GM23338 (cell line): ENCODE measurements around the gene ZNF101.

Experiments used
- CREB1 ChIP-seq: fragments of 250-450 bp; sonication (Bioruptor Pico); IDR thresholded peaks from 2 replicates; pipeline ENCODE4 v1.5.0; 2020; ENCODE audit warnings: low read depth, mild to moderate bottlenecking, moderate library complexity
- EZH2 ChIP-seq: fragments of 200-600 bp; sonication (generic); IDR thresholded peaks from one replicate; pipeline ENCODE4 v1.8.0; 2017; ENCODE audit warnings: antibody characterized with exemption, mild to moderate bottlenecking, low read depth; ENCODE audit not compliant: unreplicated experiment
- EZH2phosphoT487 ChIP-seq: fragments of 200-600 bp; sonication (generic); IDR thresholded peaks from one replicate; pipeline ENCODE4 v1.8.1; 2018; ENCODE audit warnings: antibody characterized with exemption; ENCODE audit not compliant: unreplicated experiment
- JUNB ChIP-seq: IDR thresholded peaks from one replicate; pipeline ENCODE4 v1.6.1; 2016; ENCODE audit warnings: antibody characterized with exemption; ENCODE audit not compliant: unreplicated experiment
- POLR2AphosphoS5 ChIP-seq: IDR thresholded peaks from 2 replicates; pipeline ENCODE4 v1.6.1; 2016; ENCODE audit warnings: antibody characterized with exemption, low read depth
- STAT1 ChIP-seq: IDR thresholded peaks from one replicate; pipeline ENCODE4 v1.6.1; 2016; ENCODE audit warnings: antibody characterized with exemption; ENCODE audit not compliant: unreplicated experiment
- ZNF331 ChIP-seq: fragments of 250-450 bp; sonication (Bioruptor Pico); IDR thresholded peaks from 2 replicates; pipeline ENCODE4 v1.5.0; 2020; ENCODE audit warnings: low read depth, mild to moderate bottlenecking, moderate library complexity
- ZNF462 ChIP-seq: fragments of 250-450 bp; sonication (Bioruptor Pico); IDR thresholded peaks from 2 replicates; pipeline ENCODE4 v1.5.0; 2020; ENCODE audit warnings: mild to moderate bottlenecking, moderate library complexity
- TF ChIP-seq, protein P1 (sequence below), 2 experiments: fragments of 200-600 bp in 1 of 2; sonication (generic) in 1 of 2; conservative IDR thresholded peaks; 2 replicates each; pipeline versions ENCODE4 v1.5.1 to v1.6.1; 2016 to 2017; ENCODE audit warnings: antibody characterized with exemption in 2 of 2, low read depth in 2 of 2, mild to moderate bottlenecking in 2 of 2, moderate library complexity in 1 of 2
- TF ChIP-seq, protein P2 (sequence below): IDR thresholded peaks from one replicate; pipeline ENCODE4 v1.6.1; 2018; ENCODE audit warnings: antibody characterized with exemption; ENCODE audit not compliant: unreplicated experiment
- TF ChIP-seq, protein P3 (sequence below): IDR thresholded peaks from 2 replicates; pipeline ENCODE4 v1.6.1; 2016; ENCODE audit warnings: antibody characterized with exemption

- TF ChIP-seq, protein P1, sequence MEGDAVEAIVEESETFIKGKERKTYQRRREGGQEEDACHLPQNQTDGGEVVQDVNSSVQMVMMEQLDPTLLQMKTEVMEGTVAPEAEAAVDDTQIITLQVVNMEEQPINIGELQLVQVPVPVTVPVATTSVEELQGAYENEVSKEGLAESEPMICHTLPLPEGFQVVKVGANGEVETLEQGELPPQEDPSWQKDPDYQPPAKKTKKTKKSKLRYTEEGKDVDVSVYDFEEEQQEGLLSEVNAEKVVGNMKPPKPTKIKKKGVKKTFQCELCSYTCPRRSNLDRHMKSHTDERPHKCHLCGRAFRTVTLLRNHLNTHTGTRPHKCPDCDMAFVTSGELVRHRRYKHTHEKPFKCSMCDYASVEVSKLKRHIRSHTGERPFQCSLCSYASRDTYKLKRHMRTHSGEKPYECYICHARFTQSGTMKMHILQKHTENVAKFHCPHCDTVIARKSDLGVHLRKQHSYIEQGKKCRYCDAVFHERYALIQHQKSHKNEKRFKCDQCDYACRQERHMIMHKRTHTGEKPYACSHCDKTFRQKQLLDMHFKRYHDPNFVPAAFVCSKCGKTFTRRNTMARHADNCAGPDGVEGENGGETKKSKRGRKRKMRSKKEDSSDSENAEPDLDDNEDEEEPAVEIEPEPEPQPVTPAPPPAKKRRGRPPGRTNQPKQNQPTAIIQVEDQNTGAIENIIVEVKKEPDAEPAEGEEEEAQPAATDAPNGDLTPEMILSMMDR (conservative IDR thresholded peaks at IDR 0.05; ENCODE audit: low read depth in 2 of 2): no peak
- TF ChIP-seq ZNF331: no peak
- no peak for TF ChIP-seq POLR2AphosphoS5
- TF ChIP-seq, protein P2, sequence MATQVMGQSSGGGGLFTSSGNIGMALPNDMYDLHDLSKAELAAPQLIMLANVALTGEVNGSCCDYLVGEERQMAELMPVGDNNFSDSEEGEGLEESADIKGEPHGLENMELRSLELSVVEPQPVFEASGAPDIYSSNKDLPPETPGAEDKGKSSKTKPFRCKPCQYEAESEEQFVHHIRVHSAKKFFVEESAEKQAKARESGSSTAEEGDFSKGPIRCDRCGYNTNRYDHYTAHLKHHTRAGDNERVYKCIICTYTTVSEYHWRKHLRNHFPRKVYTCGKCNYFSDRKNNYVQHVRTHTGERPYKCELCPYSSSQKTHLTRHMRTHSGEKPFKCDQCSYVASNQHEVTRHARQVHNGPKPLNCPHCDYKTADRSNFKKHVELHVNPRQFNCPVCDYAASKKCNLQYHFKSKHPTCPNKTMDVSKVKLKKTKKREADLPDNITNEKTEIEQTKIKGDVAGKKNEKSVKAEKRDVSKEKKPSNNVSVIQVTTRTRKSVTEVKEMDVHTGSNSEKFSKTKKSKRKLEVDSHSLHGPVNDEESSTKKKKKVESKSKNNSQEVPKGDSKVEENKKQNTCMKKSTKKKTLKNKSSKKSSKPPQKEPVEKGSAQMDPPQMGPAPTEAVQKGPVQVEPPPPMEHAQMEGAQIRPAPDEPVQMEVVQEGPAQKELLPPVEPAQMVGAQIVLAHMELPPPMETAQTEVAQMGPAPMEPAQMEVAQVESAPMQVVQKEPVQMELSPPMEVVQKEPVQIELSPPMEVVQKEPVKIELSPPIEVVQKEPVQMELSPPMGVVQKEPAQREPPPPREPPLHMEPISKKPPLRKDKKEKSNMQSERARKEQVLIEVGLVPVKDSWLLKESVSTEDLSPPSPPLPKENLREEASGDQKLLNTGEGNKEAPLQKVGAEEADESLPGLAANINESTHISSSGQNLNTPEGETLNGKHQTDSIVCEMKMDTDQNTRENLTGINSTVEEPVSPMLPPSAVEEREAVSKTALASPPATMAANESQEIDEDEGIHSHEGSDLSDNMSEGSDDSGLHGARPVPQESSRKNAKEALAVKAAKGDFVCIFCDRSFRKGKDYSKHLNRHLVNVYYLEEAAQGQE: no peak
- no peak for TF ChIP-seq EZH2
- TF ChIP-seq EZH2phosphoT487: no peak
- TF ChIP-seq CREB1: no peak
- no peak for TF ChIP-seq ZNF462
- TF ChIP-seq STAT1: no peak
- TF ChIP-seq JUNB: no peak
- TF ChIP-seq, protein P3, sequence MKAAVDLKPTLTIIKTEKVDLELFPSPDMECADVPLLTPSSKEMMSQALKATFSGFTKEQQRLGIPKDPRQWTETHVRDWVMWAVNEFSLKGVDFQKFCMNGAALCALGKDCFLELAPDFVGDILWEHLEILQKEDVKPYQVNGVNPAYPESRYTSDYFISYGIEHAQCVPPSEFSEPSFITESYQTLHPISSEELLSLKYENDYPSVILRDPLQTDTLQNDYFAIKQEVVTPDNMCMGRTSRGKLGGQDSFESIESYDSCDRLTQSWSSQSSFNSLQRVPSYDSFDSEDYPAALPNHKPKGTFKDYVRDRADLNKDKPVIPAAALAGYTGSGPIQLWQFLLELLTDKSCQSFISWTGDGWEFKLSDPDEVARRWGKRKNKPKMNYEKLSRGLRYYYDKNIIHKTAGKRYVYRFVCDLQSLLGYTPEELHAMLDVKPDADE: no peak
Observed at GRCh38 chr19:19686580-19686979, 17.9 kb downstream of the ZNF101 start.
